NT2/D1 (cell line): ENCODE data around the gene CFAP157.

Source experiments
- DNase-seq: peaks from one replicate; pipeline ENCODE4 v3.0.0-alpha.2; 2011; ENCODE audit warnings: low read depth, low spot score
- H3K27me3 ChIP-seq: 2 replicates; pipeline ENCODE4 v1.6.0; 2011; ENCODE audit warnings: mild to moderate bottlenecking; ENCODE audit not compliant: insufficient read length, insufficient read depth
- H3K36me3 ChIP-seq: 2 replicates; pipeline ENCODE4 v1.6.1; 2011; ENCODE audit warnings: mild to moderate bottlenecking, low read length, mixed read lengths; ENCODE audit not compliant: insufficient read depth, insufficient read length
- H3K4me1 ChIP-seq: 2 replicates; pipeline ENCODE4 v1.5.1; 2011; ENCODE audit not compliant: insufficient read depth, insufficient read length
- H3K4me3 ChIP-seq: 2 replicates; pipeline ENCODE4 v1.5.1; 2011; ENCODE audit warnings: low read depth; ENCODE audit not compliant: insufficient read length
- H3K9ac ChIP-seq: 2 replicates; pipeline ENCODE4 v1.6.0; 2011; ENCODE audit warnings: low read depth; ENCODE audit not compliant: insufficient read length
- H3K9me3 ChIP-seq: 2 replicates; pipeline ENCODE4 v1.5.1; 2011; ENCODE audit warnings: mild to moderate bottlenecking, low read length; ENCODE audit not compliant: insufficient read depth
- SUZ12 ChIP-seq: IDR thresholded peaks from 2 replicates; pipeline ENCODE4 v1.6.1; 2011; ENCODE audit not compliant: insufficient read length, insufficient read depth; ENCODE audit errors: extremely low read depth
- YY1 ChIP-seq: IDR thresholded peaks from 2 replicates; pipeline ENCODE4 v1.6.1; 2011; ENCODE audit not compliant: insufficient read length, insufficient read depth
- ZNF274 ChIP-seq: IDR thresholded peaks from 2 replicates; pipeline ENCODE4 v1.6.1; 2011; ENCODE audit warnings: mild to moderate bottlenecking, low read depth, low read length

Gene CFAP157

DNA sequence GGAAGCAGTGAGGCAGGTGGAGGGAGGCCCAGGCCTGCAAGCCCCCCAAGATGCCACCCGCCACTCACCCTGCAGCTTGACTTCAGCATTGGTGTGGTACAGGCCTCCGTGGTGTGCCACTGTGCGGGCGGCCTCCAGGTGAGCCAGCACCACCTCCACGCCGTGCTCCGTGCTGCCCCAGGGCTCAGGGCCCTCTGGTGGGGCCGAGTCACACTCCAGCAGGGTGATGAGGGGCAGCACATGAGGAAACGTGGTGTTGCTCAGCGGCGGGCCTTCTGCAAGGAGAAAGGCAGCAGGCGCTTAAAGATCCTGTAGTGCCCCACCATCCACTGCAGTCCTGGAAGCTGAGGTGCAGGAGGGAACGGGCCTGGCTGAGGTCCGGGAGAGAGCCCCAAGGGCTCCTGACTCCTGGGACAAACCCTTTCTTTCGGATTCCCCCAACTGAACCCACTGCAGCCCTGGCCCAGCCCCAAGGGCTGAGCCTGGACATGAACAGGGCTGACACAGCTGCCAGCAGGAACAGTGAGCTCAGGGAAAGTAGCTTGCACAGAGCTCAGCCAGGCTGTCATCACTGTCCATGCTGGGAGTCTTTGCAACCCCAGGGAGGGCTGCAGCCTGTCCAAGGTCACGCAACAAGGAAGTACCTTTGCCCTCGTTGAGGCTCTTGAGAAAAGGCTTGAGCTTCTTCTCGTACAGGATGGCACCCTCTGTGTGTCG is 33.0 kb downstream of the CFAP157 start:
- H3K27me3 ChIP-seq = no peaks in the 10 kb centered on the region
- H3K36me3 ChIP-seq = peaks cover 25% of the 10 kb centered on the region
- H3K4me3 ChIP-seq = no peak overlapping the region
- DNase-seq = no peak
- peak overlapping the region; percentile 11 for H3K9ac ChIP-seq
- TF ChIP-seq ZNF274 (no peak), SUZ12 (no peak), YY1 (no peak)
- H3K4me1 ChIP-seq = peaks cover 9% of the 10 kb centered on the region
- no peaks in the 10 kb centered on the region for H3K9me3 ChIP-seq

DNA sequence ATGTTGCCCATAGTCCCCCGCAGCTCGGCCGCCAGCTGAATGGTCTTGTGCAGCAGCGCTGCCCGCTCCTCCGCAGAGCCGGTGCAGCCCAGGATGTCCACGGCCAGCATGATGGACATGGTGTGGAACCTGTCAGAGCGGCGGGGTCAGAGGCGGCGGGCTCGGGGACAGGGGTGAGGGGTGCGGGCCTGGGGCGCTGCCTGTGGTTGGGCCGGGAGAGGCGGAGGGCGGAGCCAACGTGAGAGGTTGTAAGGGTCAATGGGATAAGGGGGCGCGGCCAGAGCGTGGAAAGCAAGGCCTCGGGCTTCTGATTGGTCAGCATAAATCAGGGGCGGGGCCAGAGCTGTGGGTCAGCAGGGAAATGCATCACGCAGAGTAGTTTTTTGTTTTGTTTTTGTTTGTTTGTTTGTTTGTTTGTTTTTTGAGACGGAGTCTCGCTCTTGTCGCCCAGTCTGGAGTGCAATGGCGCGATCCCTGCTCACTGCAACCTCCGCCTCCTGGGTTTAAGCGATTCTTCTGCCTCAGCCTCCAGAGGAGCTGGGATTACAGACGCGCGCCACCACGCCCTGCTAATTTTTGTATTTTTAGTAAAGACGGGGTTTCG is 35.1 kb downstream of the CFAP157 start:
- peak; percentile 83 for DNase-seq
- Histone ChIP-seq H3K4me1 (peaks cover 12% of the 10 kb centered on the region), H3K27me3 (no peaks in the 10 kb centered on the region), H3K9me3 (no peaks in the 10 kb centered on the region), H3K4me3 (peak overlapping the region; percentile 30), H3K36me3 (peaks cover 29% of the 10 kb centered on the region), H3K9ac (peak overlapping the region; percentile 67)
- no peak for TF ChIP-seq ZNF274

DNA sequence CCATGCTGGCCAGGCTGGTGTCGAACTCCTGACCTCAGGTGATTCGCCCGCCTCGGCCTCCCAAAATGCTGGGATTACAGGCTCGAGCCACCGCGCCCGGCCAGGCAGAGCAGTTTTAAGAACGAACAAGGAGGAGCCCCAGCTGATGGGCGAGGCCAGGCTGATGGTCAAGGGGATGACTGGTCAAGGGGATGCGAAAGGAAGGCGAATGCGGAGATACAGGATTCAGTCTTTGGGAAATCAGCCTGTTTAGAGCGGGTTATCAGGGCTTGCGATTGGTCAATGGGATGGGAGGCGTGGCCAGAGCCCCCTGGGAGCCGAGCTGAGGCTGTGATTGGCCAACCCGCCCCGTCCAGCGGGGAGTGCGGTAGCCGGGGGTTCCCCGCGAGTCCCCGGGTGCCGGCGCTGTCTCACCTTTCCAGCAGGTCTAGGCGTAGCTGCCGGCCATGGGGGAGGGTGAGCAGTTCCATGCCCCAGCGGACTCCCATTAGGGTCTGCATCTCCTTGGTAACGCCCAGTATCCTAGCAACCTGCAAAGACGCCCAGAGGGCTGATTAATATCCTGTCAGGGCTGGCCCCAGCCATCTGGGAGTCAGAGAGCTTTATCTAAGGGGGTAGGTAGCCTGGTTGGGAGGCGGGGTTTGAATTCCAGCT is 35.8 kb downstream of the CFAP157 start:
- TF ChIP-seq YY1 (no peak), ZNF274 (no peak), SUZ12 (no peak)
- Histone ChIP-seq H3K36me3 (peaks cover 33% of the 10 kb centered on the region), H3K27me3 (no peaks in the 10 kb centered on the region), H3K9ac (peak overlapping the region; percentile 2), H3K4me1 (peaks cover 12% of the 10 kb centered on the region), H3K9me3 (no peaks in the 10 kb centered on the region), H3K4me3 (peak overlapping the region; percentile 30)
- peak; percentile 77 for DNase-seq

DNA sequence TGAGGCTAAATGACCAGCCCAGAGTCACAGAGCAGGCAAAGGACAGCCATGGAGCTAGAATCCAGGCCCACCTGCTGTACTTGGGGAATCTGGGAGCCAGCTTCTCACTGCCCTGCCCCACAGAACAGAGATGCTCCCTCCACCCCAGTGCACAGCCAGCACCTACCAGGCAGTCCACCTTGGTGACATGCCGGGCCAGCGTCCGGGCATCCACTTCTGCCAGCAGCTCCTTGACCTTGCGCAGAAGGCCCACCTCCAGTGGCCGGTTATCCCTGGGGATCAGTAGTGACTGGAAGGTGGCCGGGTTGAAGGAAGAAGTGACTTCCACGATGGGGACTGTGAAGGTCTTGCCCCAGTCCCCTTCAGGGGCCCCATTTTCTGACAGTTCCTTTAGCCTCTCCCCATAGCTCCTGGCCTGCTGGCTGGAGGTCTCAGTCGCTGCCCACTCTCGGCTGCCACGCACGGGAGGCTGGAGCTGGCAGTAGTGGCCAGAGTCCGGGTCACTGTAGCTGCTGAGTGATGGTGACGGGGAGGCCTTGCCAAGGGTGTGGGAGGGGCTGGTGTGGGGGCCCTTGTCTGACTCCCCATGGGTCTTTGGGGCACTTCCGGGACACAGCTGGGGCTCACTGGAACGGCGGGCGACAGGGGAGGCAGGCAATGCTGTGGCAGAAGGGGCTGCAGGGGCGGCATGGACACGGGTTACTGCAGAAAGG is 37.8 kb downstream of the CFAP157 start:
- H3K4me1 ChIP-seq = peaks cover 12% of the 10 kb centered on the region
- DNase-seq = no peak
- TF ChIP-seq SUZ12 (no peak), YY1 (no peak), ZNF274 (no peak)
- H3K9me3 ChIP-seq = no peaks in the 10 kb centered on the region
- no peaks in the 10 kb centered on the region for H3K27me3 ChIP-seq
- H3K36me3 ChIP-seq = peaks cover 38% of the 10 kb centered on the region
- no peak overlapping the region for H3K9ac ChIP-seq
- no peak overlapping the region for H3K4me3 ChIP-seq

DNA sequence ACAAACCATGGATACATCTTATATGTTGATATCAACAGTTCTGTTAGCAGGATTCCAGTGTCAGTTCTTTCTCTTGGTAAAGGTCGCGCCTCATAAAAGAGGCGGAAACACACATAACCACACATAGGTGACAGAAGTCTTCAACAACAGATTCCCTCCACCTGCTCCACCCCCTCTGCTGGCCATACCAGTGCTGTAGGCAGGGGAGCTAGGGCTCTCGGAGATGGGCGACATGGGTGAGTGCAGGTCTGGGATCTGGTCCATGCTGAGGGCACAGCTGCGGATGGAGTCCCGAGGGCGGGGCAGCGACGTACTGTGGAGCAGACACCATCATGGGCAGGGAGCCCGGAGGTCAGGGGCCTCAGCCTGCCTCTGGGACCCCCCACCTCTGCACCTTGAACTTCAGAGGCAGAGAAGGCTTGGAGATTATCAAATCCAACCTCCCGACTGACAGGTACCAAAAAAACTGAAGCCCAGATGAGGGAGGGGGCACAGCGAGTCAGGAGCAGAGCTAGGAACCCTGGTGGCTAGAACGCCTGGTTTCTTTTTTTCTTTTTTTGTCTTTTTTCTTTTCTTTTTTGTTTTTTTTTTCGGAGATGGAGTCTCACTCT is 40.3 kb downstream of the CFAP157 start:
- no peak for TF ChIP-seq SUZ12
- TF ChIP-seq ZNF274 = no peak
- no peak for TF ChIP-seq YY1
- peaks cover 9% of the 10 kb centered on the region for H3K27me3 ChIP-seq
- DNase-seq = no peak
- no peak overlapping the region for H3K9ac ChIP-seq
- H3K4me3 ChIP-seq = no peak overlapping the region
- no peaks in the 10 kb centered on the region for H3K9me3 ChIP-seq
- H3K4me1 ChIP-seq = peaks cover 5% of the 10 kb centered on the region
- H3K36me3 ChIP-seq = peaks cover 44% of the 10 kb centered on the region

DNA sequence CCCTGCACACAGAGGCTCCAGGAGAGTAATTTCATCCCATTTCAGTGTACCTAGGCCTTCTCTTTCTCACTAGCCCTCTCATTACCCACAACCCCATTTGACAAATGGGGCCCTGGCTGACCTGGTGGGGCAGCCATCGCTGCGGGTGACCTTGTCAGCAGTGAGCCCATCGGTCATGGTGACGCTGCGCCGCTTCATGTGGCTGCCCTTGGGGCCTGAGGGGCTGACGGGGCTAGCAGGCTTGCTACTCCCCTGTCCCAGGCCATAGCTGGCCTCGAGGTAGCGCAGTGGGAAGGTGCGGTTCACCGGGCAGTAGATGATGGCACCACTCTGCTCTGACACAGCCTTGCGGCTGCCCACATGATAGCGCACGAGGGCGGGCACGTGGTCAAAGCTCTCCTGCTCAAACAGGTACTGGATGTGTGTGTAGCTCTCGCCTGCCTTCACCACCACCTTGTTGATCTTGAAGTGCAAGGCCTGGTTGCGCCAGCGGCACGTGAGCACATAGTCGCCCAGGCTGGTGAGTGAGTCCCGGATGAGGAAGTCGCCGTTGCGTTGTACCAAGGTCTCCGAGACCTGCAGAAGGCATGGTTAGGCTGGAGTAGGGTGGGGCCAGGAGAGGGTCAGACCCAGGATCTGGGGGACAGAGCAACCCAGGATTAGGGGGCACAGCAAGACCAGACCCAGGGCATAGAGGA is 42.5 kb downstream of the CFAP157 start:
- no peak for TF ChIP-seq ZNF274
- TF ChIP-seq YY1 = no peak
- no peak for TF ChIP-seq SUZ12
- H3K4me3 ChIP-seq = no peak overlapping the region
- peaks cover 2% of the 10 kb centered on the region for H3K4me1 ChIP-seq
- H3K27me3 ChIP-seq = peaks cover 31% of the 10 kb centered on the region
- DNase-seq = no peak
- no peak overlapping the region for H3K9ac ChIP-seq
- H3K9me3 ChIP-seq = no peaks in the 10 kb centered on the region
- H3K36me3 ChIP-seq = peaks cover 43% of the 10 kb centered on the region
